ENCODE data around the gene TRIM25. TPM values are rescaled to one million over a fixed set of nuclear protein-coding genes. Genes with fewer than 3 reads are reported as not detected.

Gene TRIM25
- total RNA-seq, 1 donor: 28.9 TPM

- TF ChIP-seq CTCF (IDR thresholded peaks at IDR 0.05; ENCODE audit: insufficient read depth, low read depth, low read length): no peak
- no peak overlapping the region for H3K4me3 ChIP-seq (ENCODE audit: low read depth, low read length)
- no peak for DNase-seq (ENCODE audit: low read depth)
Measured at GRCh38 chr17:56896968-56897359, 16.9 kb downstream of the TRIM25 start.

DNA sequence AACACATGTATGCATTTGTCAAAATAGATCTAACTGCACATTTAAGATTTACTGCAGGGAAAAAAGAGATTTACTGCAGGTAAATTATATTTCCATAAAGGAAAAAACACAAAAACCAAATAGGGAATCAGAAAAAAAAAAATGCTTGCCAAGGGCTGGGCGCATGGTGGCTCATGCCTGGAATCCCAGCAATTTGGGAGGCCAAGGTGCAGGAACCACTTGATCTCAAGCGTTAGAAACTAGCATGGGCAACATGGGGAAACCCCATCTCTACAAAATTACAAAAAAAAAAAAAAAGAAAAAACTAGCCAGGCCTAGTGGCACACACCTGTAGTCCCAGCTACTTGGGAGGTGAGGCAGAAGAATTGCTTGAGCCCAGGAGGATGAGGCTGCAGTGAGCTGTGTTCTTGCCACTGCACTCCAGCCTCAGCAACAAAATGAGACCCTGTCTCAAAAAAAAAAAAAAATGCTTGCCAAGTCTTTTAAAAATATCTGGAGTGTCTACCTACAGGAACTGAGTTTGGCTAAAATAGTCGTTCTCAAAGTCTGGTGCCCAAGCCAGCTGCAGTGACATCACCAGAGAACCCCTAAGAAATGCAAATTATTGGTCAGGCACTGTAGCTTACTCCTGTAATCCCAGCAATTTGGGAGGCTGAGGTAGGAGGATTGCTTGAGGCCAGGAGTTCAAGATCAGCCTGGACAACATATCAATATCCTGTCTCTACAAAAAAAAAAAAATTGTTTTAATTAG lies 17.5 kb downstream of the TRIM25 start:
- no peak overlapping the region for H3K4me3 ChIP-seq (ENCODE audit: low read depth, low read length)
- no peak for TF ChIP-seq CTCF (IDR thresholded peaks at IDR 0.05; ENCODE audit: insufficient read depth, low read depth, low read length)
- DNase-seq (ENCODE audit: low read depth): no peak

DNA sequence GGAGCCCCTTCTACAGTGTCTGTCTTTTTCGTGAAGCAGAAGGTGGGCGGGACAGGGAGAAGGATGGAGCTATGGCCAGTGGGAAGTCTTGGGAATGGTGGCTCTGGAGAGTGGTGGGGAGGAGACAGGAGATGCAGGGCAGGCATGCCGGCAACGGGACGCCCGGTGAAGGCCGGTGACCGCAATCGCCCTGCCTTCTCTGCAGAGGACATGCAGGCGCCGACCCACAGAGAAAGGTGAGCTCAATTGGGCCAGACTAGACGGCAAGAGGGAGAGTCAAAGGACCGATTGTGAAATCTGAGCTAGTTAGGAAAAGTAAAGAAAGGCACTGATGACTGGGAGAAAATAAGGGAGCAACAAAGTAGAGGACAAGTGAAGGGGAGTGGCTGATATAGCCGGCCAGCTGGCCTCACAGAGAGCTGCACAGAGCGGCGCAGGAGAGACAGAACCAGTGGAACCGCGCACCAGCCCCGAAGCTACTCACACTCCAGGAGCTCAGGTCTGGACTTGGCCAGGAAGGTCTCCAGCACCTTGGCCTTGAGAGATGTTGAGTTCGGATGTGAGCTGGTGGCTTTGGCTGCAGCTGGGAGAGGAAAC lies 18.9 kb downstream of the TRIM25 start:
- no peak for DNase-seq (ENCODE audit: low read depth)
- H3K4me3 ChIP-seq (ENCODE audit: low read depth, low read length): no peak overlapping the region
- no peak for TF ChIP-seq CTCF (IDR thresholded peaks at IDR 0.05; ENCODE audit: insufficient read depth, low read depth, low read length)

DNA sequence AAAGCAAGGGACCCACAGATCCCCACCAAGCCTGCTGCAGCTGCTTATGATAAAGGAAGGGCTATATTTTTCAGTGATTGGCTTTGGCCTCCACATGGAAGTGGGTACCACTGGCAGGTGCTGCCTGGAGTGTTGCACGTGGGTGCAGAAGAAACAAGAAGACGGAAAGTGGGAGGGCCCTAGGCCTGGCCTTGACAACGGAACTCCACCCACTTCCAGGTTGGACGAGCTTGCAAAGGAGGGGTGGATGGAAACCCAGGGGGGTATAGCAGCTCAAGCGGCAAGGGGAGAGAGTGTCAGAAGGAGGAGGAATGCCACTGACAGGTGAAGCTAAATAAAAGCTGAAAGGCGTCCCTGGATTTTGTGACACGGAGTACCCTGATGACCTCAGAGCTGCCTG lies 20.3 kb downstream of the TRIM25 start:
- TF ChIP-seq CTCF (IDR thresholded peaks at IDR 0.05; ENCODE audit: insufficient read depth, low read depth, low read length): no peak
- no peak for DNase-seq (ENCODE audit: low read depth)
- no peak overlapping the region for H3K4me3 ChIP-seq (ENCODE audit: low read depth, low read length)

- no peak for DNase-seq (ENCODE audit: low read depth)
- TF ChIP-seq CTCF (IDR thresholded peaks at IDR 0.05; ENCODE audit: insufficient read depth, low read depth, low read length): no peak
- no peak overlapping the region for H3K4me3 ChIP-seq (ENCODE audit: low read depth, low read length)
Measured at GRCh38 chr17:56892333-56892732, 21.5 kb downstream of the TRIM25 start.

DNA sequence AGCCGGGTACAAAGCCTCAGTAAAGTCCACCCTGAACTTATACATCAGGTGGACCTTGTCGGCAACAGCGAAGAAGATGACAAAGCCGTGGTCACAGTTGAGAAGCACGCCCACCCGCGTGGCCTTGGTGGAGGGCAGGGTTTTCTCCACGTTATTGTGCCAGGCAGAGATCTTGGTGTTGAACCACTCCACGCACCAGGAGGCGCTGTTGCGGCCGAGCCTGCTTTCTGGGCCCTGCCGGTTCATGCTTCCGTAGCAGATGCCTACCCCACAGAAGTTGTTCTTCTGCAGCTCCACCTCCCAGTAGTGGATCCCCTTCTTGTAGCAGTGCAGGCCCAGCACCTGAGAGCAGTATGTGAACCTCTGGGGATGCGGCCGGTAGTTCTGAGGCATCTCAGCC lies 22.1 kb downstream of the TRIM25 start:
- no peak overlapping the region for H3K4me3 ChIP-seq (ENCODE audit: low read depth, low read length)
- TF ChIP-seq CTCF (IDR thresholded peaks at IDR 0.05; ENCODE audit: insufficient read depth, low read depth, low read length): peak; percentile 43
- no peak for DNase-seq (ENCODE audit: low read depth)
